K562 (cell line): Measurements from ENCODE around the gene PPP1CC. TPM values are rescaled to one million over a fixed set of nuclear protein-coding genes. Genes with fewer than 3 reads are reported as not detected.
A peak's percentile ranks its signal among the peaks of the same experiment; 100 is the strongest.

Source experiments
- ATAC-seq: fragments of 200-7000 bp; cut with Tn5 transposase; 3 replicates; pipeline ENCODE4 v1.9.1; 2020; ENCODE audit warnings: moderate library complexity
- BruUV-seq: library from RNA; stranded (reverse); fragments of 400-500 nt; replicated peaks from 2 replicates; lab custom pipeline; 2021; lab: Mats Ljungman, UMichigan
- CTCF ChIA-PET: fragments of 300-600 bp; formaldehyde crosslinking; extraction: SDS; loops from one replicate; lab custom pipeline; 2021; ENCODE audit warnings: low intra/inter-chr PET ratio; lab: Yijun Ruan, JAX
- POLR2A ChIA-PET: fragments of 300-600, 350-650 bp; sonication (Branson Sonifier 250); formaldehyde crosslinking; extraction: SDS; loops from one replicate; lab custom pipeline; 2021; ENCODE audit warnings: antibody characterized with exemption, inconsistent platforms; lab: Yijun Ruan, JAX
- DNase-seq, 4 experiments: peaks; one replicate each; pipeline versions ENCODE4 v3.0.0 to v3.0.0-alpha.2; 2011 to 2018; ENCODE audit warnings: low spot score in 3 of 4, mixed read lengths in 3 of 4; ENCODE audit errors: extremely low read depth in 1 of 4
- FAIRE-seq: peaks from 2 replicates; lab custom pipeline; 2011; peaks lifted over from hg19 to GRCh38; lab: Jason Lieb, UNC
- H2AFZ ChIP-seq: 2 replicates; pipeline ENCODE4 v1.6.0; 2011; ENCODE audit warnings: low read depth, low read length, control low read depth, inconsistent platforms
- H3K27ac ChIP-seq: fragments of 200-600 bp; 3 replicates; pipeline ENCODE4 v1.8.0; 2011; ENCODE audit warnings: low read depth, mild to moderate bottlenecking, control low read depth, inconsistent platforms, low read length, moderate library complexity, mixed read lengths; ENCODE audit errors: extremely low read depth
- H3K27me3 ChIP-seq, 2 experiments: fragments of 300-600 bp in 1 of 2; 2 replicates in 1 of 2; 3 replicates in 1 of 2; pipeline versions ENCODE4 v1.6.0 to v1.8.0; 2011; ENCODE audit warnings: inconsistent platforms in 2 of 2, low read length in 2 of 2, mild to moderate bottlenecking in 1 of 2, mixed read lengths in 1 of 2, moderate library complexity in 1 of 2; ENCODE audit not compliant: control insufficient read depth in 2 of 2, insufficient read depth in 2 of 2
- H3K36me3 ChIP-seq: fragments of 300-600 bp; 3 replicates; pipeline ENCODE4 v1.8.0; 2011; ENCODE audit warnings: mild to moderate bottlenecking, low read length, inconsistent platforms; ENCODE audit not compliant: control insufficient read depth, insufficient read depth
- H3K4me1 ChIP-seq, 2 experiments: fragments of 200-600 bp in 1 of 2; replicated peaks in 1 of 2; 2 replicates in 1 of 2; 3 replicates in 1 of 2; pipeline versions ENCODE4 v1.5.1 to v1.8.0; 2011; ENCODE audit warnings: inconsistent platforms in 2 of 2, low read length in 2 of 2, mild to moderate bottlenecking in 1 of 2, mixed read lengths in 1 of 2, moderate library complexity in 1 of 2; ENCODE audit not compliant: control insufficient read depth in 2 of 2, insufficient read depth in 2 of 2
- H3K4me2 ChIP-seq: 2 replicates; pipeline ENCODE4 v1.6.1; 2011; ENCODE audit warnings: low read length, control low read depth, inconsistent platforms, mixed read lengths; ENCODE audit not compliant: insufficient read depth
- H3K4me3 ChIP-seq: fragments of 200-600 bp; sonication (generic), shearing (Covaris generic); 2 replicates; pipeline ENCODE4 v1.5.1; 2016; ENCODE audit warnings: control low read depth, inconsistent platforms
- H3K79me2 ChIP-seq: fragments of 200-600 bp; 3 replicates; pipeline ENCODE4 v1.8.0; 2011; ENCODE audit warnings: low read length, inconsistent platforms; ENCODE audit not compliant: control insufficient read depth, insufficient read depth
- H3K9ac ChIP-seq, 2 experiments: 2 replicates each; pipeline versions ENCODE4 v1.6.0 to v1.6.1; 2011; ENCODE audit warnings: low read depth in 2 of 2, low read length in 2 of 2, control low read depth in 1 of 2, inconsistent platforms in 1 of 2, mild to moderate bottlenecking in 1 of 2, mixed read lengths in 1 of 2; ENCODE audit not compliant: insufficient read depth in 1 of 2
- H3K9me1 ChIP-seq: one replicate; pipeline ENCODE4 v1.6.0; 2011; ENCODE audit warnings: inconsistent platforms, mild to moderate bottlenecking, low read length, moderate library complexity; ENCODE audit not compliant: control insufficient read depth, insufficient read depth
- H3K9me3 ChIP-seq: replicated peaks from 2 replicates; pipeline ENCODE4 v1.5.1; 2011; ENCODE audit warnings: low read depth, low read length, inconsistent platforms; ENCODE audit not compliant: control insufficient read depth, insufficient read depth
- H4K20me1 ChIP-seq: replicated peaks from 2 replicates; pipeline ENCODE4 v1.6.1; 2011; ENCODE audit warnings: low read length, inconsistent platforms, mixed read lengths; ENCODE audit not compliant: control insufficient read depth, insufficient read depth
- BCOR ChIP-seq: fragments of 450-650 bp; IDR thresholded peaks from 2 replicates; pipeline ENCODE4 v1.6.1; 2016
- GTF2F1 ChIP-seq: IDR thresholded peaks from 2 replicates; pipeline ENCODE4 v1.6.1; 2011; ENCODE audit warnings: low read depth, low read length, improper control_type of control experiment
- JUND ChIP-seq, 2 experiments: IDR thresholded peaks; 2 replicates in 1 of 2; 3 replicates in 1 of 2; pipeline ENCODE4 v1.6.1; 2011; ENCODE audit warnings: borderline replicate concordance in 2 of 2, low read depth in 2 of 2, low read length in 2 of 2, improper control_type of control experiment in 1 of 2, missing biosample characterization in 1 of 2, missing genetic modification characterization in 1 of 2, missing genetic modification reagents in 1 of 2
- MAZ ChIP-seq, 2 experiments: fragments of 450-650 bp in 1 of 2; sonication (generic) in 1 of 2; formaldehyde crosslinking; IDR thresholded peaks in 1 of 2; conservative IDR thresholded peaks in 1 of 2; 2 replicates each; pipeline versions ENCODE4 v1.4.0 to v1.5.0; 2020; ENCODE audit warnings: mild to moderate bottlenecking in 1 of 2, missing genetic modification reagents in 1 of 2
- PBX2 ChIP-seq, 2 experiments: IDR thresholded peaks in 1 of 2; conservative IDR thresholded peaks in 1 of 2; 2 replicates each; pipeline ENCODE4 v1.6.1; 2016; ENCODE audit warnings: low read depth in 2 of 2, mild to moderate bottlenecking in 1 of 2, missing compliant biosample characterization in 1 of 2, missing genetic modification characterization in 1 of 2, moderate library complexity in 1 of 2
- PHF8 ChIP-seq: fragments of 200-600 bp; sonication (generic); IDR thresholded peaks from 2 replicates; pipeline ENCODE4 v1.6.1; 2012; ENCODE audit warnings: mixed run types, mild to moderate bottlenecking, inconsistent platforms, low read length, moderate library complexity, borderline replicate concordance
- PKNOX1 ChIP-seq: fragments of 450-650 bp; IDR thresholded peaks from 2 replicates; pipeline ENCODE4 v1.6.1; 2016
- RBM25 ChIP-seq: fragments of 200-400 bp; formaldehyde crosslinking; IDR thresholded peaks from 2 replicates; pipeline ENCODE4 v1.6.1; 2018; ENCODE audit warnings: low read length, low read depth, moderate library complexity; ENCODE audit not compliant: severe bottlenecking
- RCOR1 ChIP-seq, 2 experiments: IDR thresholded peaks; 2 replicates each; pipeline ENCODE4 v1.6.1; 2012; ENCODE audit warnings: low read depth in 2 of 2, low read length in 2 of 2, borderline replicate concordance in 1 of 2, improper control_type of control experiment in 1 of 2
- ZFX ChIP-seq: sonication (generic); formaldehyde crosslinking; IDR thresholded peaks from 2 replicates; pipeline ENCODE4 v1.8.0; 2022; ENCODE audit warnings: mild to moderate bottlenecking, missing genetic modification reagents, moderate library complexity
- ZNF134 ChIP-seq: fragments of 250-450 bp; sonication (Bioruptor Pico); conservative IDR thresholded peaks from 2 replicates; pipeline ENCODE4 v1.4.0; 2020
- ZNF197 ChIP-seq: fragments of 200-800 bp; sonication (Bioruptor generic); IDR thresholded peaks from 2 replicates; pipeline ENCODE4 v1.6.1; 2016; ENCODE audit warnings: low read depth, missing genetic modification characterization, missing compliant biosample characterization
- ZNF212 ChIP-seq: fragments of 450-650 bp; formaldehyde crosslinking; IDR thresholded peaks from 2 replicates; pipeline ENCODE4 v1.4.0; 2020; ENCODE audit warnings: mild to moderate bottlenecking
- ZNF224 ChIP-seq: sonication (generic); formaldehyde crosslinking; IDR thresholded peaks from 2 replicates; pipeline ENCODE4 v1.8.0; 2022; ENCODE audit warnings: mild to moderate bottlenecking, missing genetic modification reagents
- ZNF239 ChIP-seq: fragments of 250-450 bp; sonication (Bioruptor Pico); IDR thresholded peaks from 2 replicates; pipeline ENCODE4 v1.4.0; 2020; ENCODE audit warnings: mild to moderate bottlenecking
- WGBS: fragments of 100-300 bp; shearing (Covaris generic); methylation state at CpG from one replicate; pipeline ENCODE4 v1.1.6; 2016; ENCODE audit warnings: low coverage, mixed read lengths; ENCODE audit not compliant: insufficient coverage; ENCODE audit errors: missing lambda C conversion rate; 5-methylcytosine and 5-hydroxymethylcytosine counted together
- in situ Hi-C: fragments of 300-500 bp; cut with MboI; formaldehyde crosslinking; loops from 4 replicates; pipeline ENCODE4 v1.15.0; 2018; ENCODE audit warnings: inconsistent platforms, mixed read lengths
- intact Hi-C: fragments of 100-400 bp; cut with micrococcal nuclease; formaldehyde crosslinking; loops from 2 replicates; pipeline ENCODE4 v1.14.2; 2022
- polyA plus RNA-seq, 8 experiments: library from polyadenylated mRNA; depleted of rRNA in 4 of 8; stranded (reverse) in 5 of 8; unstranded in 3 of 8; fragments of >200 nt; fragmentation: Nextera tagmentation in 2 of 8; fragmentation: Illumina TruSeq in 1 of 8; extraction: Ambion mirVana in 2 of 8; extraction: Trizol in 1 of 8; gene quantifications; 2 replicates each; pipeline versions ENCODE4 v1.2.1 to v1.2.3, GENCODE V29; 2011 to 2014; ENCODE audit warnings: inconsistent platforms in 1 of 8, missing spikeins in 1 of 8
- total RNA-seq, 7 experiments: library from RNA; depleted of rRNA in 6 of 7; stranded (reverse); fragments of >200 nt in 6 of 7; fragmentation: Illumina TruSeq in 2 of 7; extraction: Trizol in 2 of 7; gene quantifications; 2 replicates each; pipeline versions ENCODE4 v1.2.1 to v1.2.3, GENCODE V29; 2011 to 2021; ENCODE audit warnings: low replicate concordance in 1 of 7

The PPP1CC gene
- total and polyA plus RNA-seq, 9 of the 15 experiments (the other 6 are each of a cell fraction or from before 2014, with no cell fraction given), result 67.4 to 286 (median 195) TPM

GRCh38 chr12:110696283-110696682 lies 46.4 kb downstream of the PPP1CC start (continued):
- TF ChIP-seq PHF8 (no peak), BCOR (peak; percentile 54; the same call in 1 of the 2 replicates), RBM25 (peak; percentile 54), GTF2F1 (no peak), ZNF197 (CRISPR knock-in tag) (no peak), PBX2 (CRISPR knock-in tag; IDR thresholded peaks at IDR 0.05; ENCODE audit: low read depth) (no peak), PBX2 (tag; conservative IDR thresholded peaks at IDR 0.05; ENCODE audit: low read depth) (no peak), ZNF212 (CRISPR knock-in tag) (no peak)

DNA sequence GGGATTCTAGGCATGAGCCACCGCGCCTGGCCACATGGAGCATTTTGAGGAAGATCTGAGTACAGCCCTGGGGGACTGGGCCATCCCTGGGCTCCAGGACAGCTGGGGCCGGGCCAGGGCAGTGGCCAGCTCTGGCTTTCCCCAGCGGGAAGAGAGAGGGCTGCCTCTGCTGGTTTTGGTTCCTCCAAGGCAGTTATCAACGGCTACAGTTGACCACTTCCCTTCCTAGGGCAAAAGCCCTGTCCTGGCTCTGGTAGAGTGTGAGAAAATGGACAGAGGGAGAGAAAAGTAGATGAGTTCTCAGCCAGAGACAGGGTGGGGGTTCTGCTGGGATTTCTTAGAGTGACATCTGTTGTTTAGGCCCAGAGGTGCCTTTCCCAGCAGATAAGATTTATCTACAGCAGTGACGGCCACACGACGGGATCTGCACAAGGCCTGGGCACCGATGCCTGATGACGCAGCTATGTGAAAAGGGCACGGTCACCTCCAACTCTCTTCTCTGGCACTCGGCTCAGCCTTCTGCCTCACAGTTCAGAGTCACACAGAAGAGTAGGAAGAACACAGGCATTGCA lies 48.3 kb downstream of the PPP1CC start:
- Histone ChIP-seq H4K20me1 (no peaks in the 10 kb centered on the region; the same call in 1 of the 2 replicates), H3K36me3 (no peaks in the 10 kb centered on the region), H3K79me2 (no peaks in the 10 kb centered on the region), H3K4me2 (no peak overlapping the region), H3K27me3 (no peaks in the 10 kb centered on the region), H3K27ac (no peak overlapping the region), H3K9me1 (no peaks in the 10 kb centered on the region), H3K4me3 (no peak overlapping the region), H3K9ac (peak overlapping the region in 1 of 2 experiments; percentile 83; a peak in 2 of 4 replicates), H2AFZ (peak overlapping the region; percentile 34), H3K9me3 (no peaks in the 10 kb centered on the region), H3K4me1 (peaks cover 30 to 40% of the 10 kb centered on the region in 2 experiments)
- in situ Hi-C loops (no loop called here), intact Hi-C loops (no loop called here)
- BruUV-seq, result no TSS peak
- ATAC-seq, result no peak
- WGBS, result 15% methylated on average over 10 of the region's 12 CpGs
- peak in 1 of 4 experiments; percentile 37 for DNase-seq
- no peak for FAIRE-seq
- ChIA-PET POLR2A (interaction anchor here (0.7 to 0.9 kb wide), 2 partner anchors 15 to 23 kb away, joined by 4 read pairs; no protein-coding TSS in a partner anchor), CTCF (interaction anchor here (0.8 kb wide), 1 partner anchor 191 kb away, joined by 3 read pairs; no protein-coding TSS in a partner anchor)
- peak; percentile 51; the same call in 1 of the 2 replicates for TF ChIP-seq PKNOX1
- peak; percentile 18; the same call in 1 of the 2 replicates for TF ChIP-seq ZNF239 (CRISPR knock-in tag)
- TF ChIP-seq ZNF224 (CRISPR knock-in tag), result no peak
- peak; percentile 25; the same call in 1 of the 2 replicates for TF ChIP-seq ZFX
- TF ChIP-seq ZNF134 (CRISPR knock-in tag), result no peak
- 0 out of 4 replicates have a peak, but pooled peaks of 1 of the 2 experiments have one; percentile 16 for TF ChIP-seq MAZ (CRISPR knock-in tag; conservative IDR thresholded peaks at IDR 0.05 in 1 of 2, IDR thresholded peaks at IDR 0.05 in 1 of 2)
- TF ChIP-seq RCOR1 (IDR thresholded peaks at IDR 0.05; ENCODE audit: borderline replicate concordance in 1 of 2, low read depth in 2 of 2, low read length in 2 of 2), result 0 out of 4 replicates have a peak, but pooled peaks of 1 of the 2 experiments have one; percentile 28
- 0 out of 2 replicates have a peak, but pooled peaks have one; percentile 27 for TF ChIP-seq JUND (IDR thresholded peaks at IDR 0.05; ENCODE audit: borderline replicate concordance, low read depth, low read length)
- no peak; the same call in 2 of the 3 replicates for TF ChIP-seq JUND (tag; IDR thresholded peaks at IDR 0.05; ENCODE audit: borderline replicate concordance, low read depth, low read length)
